Spleen (tissue), 7 donors: ENCODE results near the gene PANX2.

Experiments used
- CTCF ChIP-seq, 11 experiments: fragments of 200-600 bp in 7 of 11; fragments of 450-650 bp in 4 of 11; sonication (generic) in 4 of 11; IDR thresholded peaks in 8 of 11; conservative IDR thresholded peaks in 3 of 11; 1 replicate in 7 of 11; 2 replicates in 4 of 11; pipeline versions ENCODE4 v1.4.0 to v1.8.0; 2016 to 2021; ENCODE audit warnings: antibody characterized with exemption in 11 of 11, inconsistent platforms in 4 of 11, mild to moderate bottlenecking in 1 of 11
- POLR2A ChIP-seq, 3 donors: fragments of 450-650 bp; IDR thresholded peaks; one replicate each; pipeline ENCODE4 v1.5.1; 2017; ENCODE audit warnings: antibody characterized with exemption in 3 of 3, mild to moderate bottlenecking in 1 of 3
- POLR2AphosphoS5 ChIP-seq, 3 donors: sonication (generic); formaldehyde crosslinking; IDR thresholded peaks; one replicate each; pipeline ENCODE4 v1.5.1; 2017; ENCODE audit warnings: antibody characterized with exemption in 3 of 3
- donor health status: DM: no; HTN: no; CAD: no; lungs with moderate emphysema.
- donor health status: DM: no; HTN: no; CAD: no.
- donor health status: DM: no; HTN: no; CAD: no.

- no peak for TF ChIP-seq CTCF (IDR thresholded peaks at IDR 0.05 in 8 of 11, conservative IDR thresholded peaks at IDR 0.05 in 3 of 11)
- no peak for TF ChIP-seq POLR2AphosphoS5 (IDR thresholded peaks at IDR 0.05)
- no peak for TF ChIP-seq POLR2A (IDR thresholded peaks at IDR 0.05)
Observed at GRCh38 chr22:50153056-50153755, 17.3 kb upstream of the PANX2 start.
